MM.1S (cell line): ENCODE measurements around the gene ZNF581.

Experiments used
- DNase-seq: peaks from one replicate; pipeline ENCODE4 v3.0.0-alpha.2; 2015
- H2AFZ ChIP-seq: fragments of 300-600 bp; sonication (generic); 2 replicates; pipeline ENCODE4 v1.6.0; 2016; ENCODE audit warnings: antibody characterized with exemption, low read length
- H3F3A ChIP-seq: fragments of 300-600 bp; sonication (generic); 2 replicates; pipeline ENCODE4 v1.6.1; 2016; ENCODE audit warnings: mild to moderate bottlenecking, antibody characterized with exemption, low read length, moderate library complexity, mixed read lengths; ENCODE audit not compliant: insufficient read depth
- H3K27ac ChIP-seq: fragments of 300-600 bp; sonication (generic); 2 replicates; pipeline ENCODE4 v1.5.1; 2016; ENCODE audit warnings: mild to moderate bottlenecking, low read length
- H3K27me3 ChIP-seq: fragments of 300-600 bp; sonication (generic); replicated peaks from 2 replicates; pipeline ENCODE4 v1.6.0; 2016; ENCODE audit warnings: low read length; ENCODE audit not compliant: insufficient read depth
- H3K36me3 ChIP-seq: fragments of 300-600 bp; sonication (generic); replicated peaks from 2 replicates; pipeline ENCODE4 v1.6.1; 2016; ENCODE audit warnings: mild to moderate bottlenecking, low read length, mixed read lengths; ENCODE audit not compliant: insufficient read depth
- H3K4me1 ChIP-seq: fragments of 300-600 bp; sonication (generic); 2 replicates; pipeline ENCODE4 v1.6.1; 2016; ENCODE audit warnings: low read length, mixed read lengths
- H3K4me2 ChIP-seq: fragments of 300-600 bp; sonication (generic); 2 replicates; pipeline ENCODE4 v1.6.0; 2016; ENCODE audit warnings: low read depth, low read length
- H3K4me3 ChIP-seq: fragments of 300-600 bp; sonication (generic); 2 replicates; pipeline ENCODE4 v1.5.1; 2016; ENCODE audit warnings: low read length, mixed read lengths
- H3K79me2 ChIP-seq: fragments of 300-600 bp; sonication (generic); 2 replicates; pipeline ENCODE4 v1.6.1; 2016; ENCODE audit warnings: mixed run types, low read length, mixed read lengths
- H3K9ac ChIP-seq: fragments of 300-600 bp; sonication (generic); 2 replicates; pipeline ENCODE4 v1.6.1; 2016; ENCODE audit warnings: low read length, mixed read lengths
- H3K9me2 ChIP-seq: fragments of 300-600 bp; sonication (generic); replicated peaks from 2 replicates; pipeline ENCODE4 v1.6.1; 2016; ENCODE audit warnings: mild to moderate bottlenecking, low read length, mixed read lengths; ENCODE audit not compliant: insufficient read depth
- H3K9me3 ChIP-seq: fragments of 300-600 bp; sonication (generic); replicated peaks from 2 replicates; pipeline ENCODE4 v1.6.1; 2016; ENCODE audit warnings: mild to moderate bottlenecking, low read length, mixed read lengths; ENCODE audit not compliant: insufficient read depth
- H4K20me1 ChIP-seq: fragments of 300-600 bp; sonication (generic); 2 replicates; pipeline ENCODE4 v1.6.1; 2016; ENCODE audit warnings: mild to moderate bottlenecking, low read length, moderate library complexity, mixed read lengths; ENCODE audit not compliant: insufficient read depth
- CTCF ChIP-seq: fragments of 300-600 bp; sonication (generic); IDR thresholded peaks from 2 replicates; pipeline ENCODE4 v1.5.1; 2016; ENCODE audit warnings: antibody characterized with exemption, low read length, mixed read lengths
- EZH2 ChIP-seq: fragments of 300-600 bp; sonication (generic); optimal IDR thresholded peaks from 2 replicates; pipeline ENCODE3; 2017; ENCODE audit warnings: low read depth, mild to moderate bottlenecking, antibody characterized with exemption, low read length, mixed read lengths
- EZH2phosphoT487 ChIP-seq: fragments of 300-600 bp; sonication (generic); IDR thresholded peaks from 2 replicates; pipeline ENCODE4 v1.6.1; 2018; ENCODE audit warnings: antibody characterized with exemption, low read length

ZNF581 gene

GRCh38 chr19:55691561-55692481, 48.4 kb downstream of the ZNF581 start:
- peaks cover 18% of the 10 kb centered on the region for H3K79me2 ChIP-seq
- TF ChIP-seq EZH2 (no peak), CTCF (no peak), EZH2phosphoT487 (no peak)
- no peaks in the 10 kb centered on the region for H3K9me2 ChIP-seq
- no peaks in the 10 kb centered on the region for H3K27me3 ChIP-seq
- no peak overlapping the region for H3K9ac ChIP-seq
- DNase-seq: no peak
- H3K4me1 ChIP-seq: no peaks in the 10 kb centered on the region
- H3K4me3 ChIP-seq: no peak overlapping the region
- H3K27ac ChIP-seq: no peak overlapping the region
- no peaks in the 10 kb centered on the region for H3F3A ChIP-seq
- no peak overlapping the region for H2AFZ ChIP-seq
- no peaks in the 10 kb centered on the region for H3K9me3 ChIP-seq
- H4K20me1 ChIP-seq: no peaks in the 10 kb centered on the region
- no peak overlapping the region for H3K4me2 ChIP-seq
- H3K36me3 ChIP-seq: no peaks in the 10 kb centered on the region

GRCh38 chr19:55692681-55693081, 49.2 kb downstream of the ZNF581 start:
- no peak overlapping the region for H3K4me2 ChIP-seq
- TF ChIP-seq EZH2 (no peak), EZH2phosphoT487 (no peak), CTCF (no peak)
- no peak overlapping the region for H3K4me3 ChIP-seq
- H4K20me1 ChIP-seq: no peaks in the 10 kb centered on the region
- H2AFZ ChIP-seq: no peak overlapping the region
- peaks cover 10% of the 10 kb centered on the region for H3K79me2 ChIP-seq
- H3K27me3 ChIP-seq: no peaks in the 10 kb centered on the region
- H3K9me3 ChIP-seq: no peaks in the 10 kb centered on the region
- H3K27ac ChIP-seq: no peak overlapping the region
- H3K9me2 ChIP-seq: no peaks in the 10 kb centered on the region
- DNase-seq: no peak
- no peaks in the 10 kb centered on the region for H3K36me3 ChIP-seq
- no peaks in the 10 kb centered on the region for H3K4me1 ChIP-seq
- H3F3A ChIP-seq: no peaks in the 10 kb centered on the region
- H3K9ac ChIP-seq: no peak overlapping the region

- TF ChIP-seq EZH2phosphoT487: no peak
- TF ChIP-seq EZH2: no peak
- TF ChIP-seq CTCF: no peak
- Histone ChIP-seq H3K79me2 (peaks cover 3% of the 10 kb centered on the region; the same call in 1 of the 2 replicates), H3K9ac (no peak overlapping the region), H4K20me1 (no peaks in the 10 kb centered on the region), H3K4me2 (no peak overlapping the region), H3K9me3 (no peaks in the 10 kb centered on the region), H3F3A (no peaks in the 10 kb centered on the region), H3K36me3 (no peaks in the 10 kb centered on the region), H3K27me3 (no peaks in the 10 kb centered on the region), H3K9me2 (no peaks in the 10 kb centered on the region), H3K4me1 (no peaks in the 10 kb centered on the region), H2AFZ (no peak overlapping the region), H3K27ac (no peak overlapping the region), H3K4me3 (no peak overlapping the region)
- no peak for DNase-seq
These were observed 50.0 kb downstream of the ZNF581 start for GRCh38 chr19:55693336-55693974.
